K562 (cell line): ENCODE measurements around the gene DNAJA1. TPM values are rescaled to one million over a fixed set of nuclear protein-coding genes. Genes with fewer than 3 reads are reported as not detected.

Source experiments
- CTBP1 ChIP-seq: fragments of 450-650 bp; IDR thresholded peaks from 2 replicates; pipeline ENCODE4 v1.6.1; 2016; ENCODE audit warnings: borderline replicate concordance
- HDAC2 ChIP-seq: fragments of 450-650 bp; IDR thresholded peaks from 2 replicates; pipeline ENCODE4 v1.6.1; 2016; ENCODE audit warnings: mild to moderate bottlenecking
- IRF2 ChIP-seq: sonication (generic); formaldehyde crosslinking; IDR thresholded peaks from 2 replicates; pipeline ENCODE4 v1.8.1; 2022; ENCODE audit warnings: mild to moderate bottlenecking, missing genetic modification reagents
- LCOR ChIP-seq: sonication (generic); formaldehyde crosslinking; IDR thresholded peaks from 2 replicates; pipeline ENCODE4 v1.8.0; 2022; ENCODE audit warnings: mild to moderate bottlenecking, missing genetic modification reagents
- NR4A1 ChIP-seq, 2 experiments: fragments of 250-450 bp in 1 of 2; fragments of 450-650 bp in 1 of 2; sonication (Bioruptor Pico) in 1 of 2; IDR thresholded peaks; 2 replicates each; pipeline versions ENCODE4 v1.4.0 to v1.6.1; 2016 to 2020; ENCODE audit warnings: mild to moderate bottlenecking in 2 of 2, missing compliant biosample characterization in 1 of 2, missing genetic modification characterization in 1 of 2, moderate library complexity in 1 of 2
- PYGO2 ChIP-seq: fragments of 450-650 bp; IDR thresholded peaks from 2 replicates; pipeline ENCODE4 v1.6.1; 2016; ENCODE audit warnings: mild to moderate bottlenecking, missing genetic modification characterization, moderate library complexity, missing compliant biosample characterization
- RFX7 ChIP-seq: fragments of 250-450 bp; sonication (Bioruptor Pico); IDR thresholded peaks from 2 replicates; pipeline ENCODE4 v1.5.1; 2021; ENCODE audit warnings: mild to moderate bottlenecking
- SLC30A9 ChIP-seq: fragments of 250-450 bp; sonication (Bioruptor Pico); IDR thresholded peaks from 2 replicates; pipeline ENCODE4 v1.8.0; 2022; ENCODE audit warnings: mild to moderate bottlenecking, moderate library complexity
- ZC3H4 ChIP-seq: sonication (generic); formaldehyde crosslinking; IDR thresholded peaks from 2 replicates; pipeline ENCODE4 v1.9.0; 2021; ENCODE audit warnings: missing genetic modification reagents, borderline replicate concordance
- ZNF24 ChIP-seq: fragments of 450-650 bp; IDR thresholded peaks from 2 replicates; pipeline ENCODE4 v1.6.1; 2016
- ZNF695 ChIP-seq: fragments of 450-650 bp; formaldehyde crosslinking; IDR thresholded peaks from 2 replicates; pipeline ENCODE4 v1.4.0; 2020; ENCODE audit warnings: mild to moderate bottlenecking, moderate library complexity
- ZNF76 ChIP-seq: fragments of 250-450 bp; sonication (Bioruptor Pico); IDR thresholded peaks from 2 replicates; pipeline ENCODE4 v1.4.0; 2020; ENCODE audit warnings: mild to moderate bottlenecking, moderate library complexity, borderline replicate concordance
- polyA plus RNA-seq, 8 experiments: library from polyadenylated mRNA; depleted of rRNA in 4 of 8; stranded (reverse) in 5 of 8; unstranded in 3 of 8; fragments of >200 nt; fragmentation: Nextera tagmentation in 2 of 8; fragmentation: Illumina TruSeq in 1 of 8; extraction: Ambion mirVana in 2 of 8; extraction: Trizol in 1 of 8; gene quantifications; 2 replicates each; pipeline versions ENCODE4 v1.2.1 to v1.2.3, GENCODE V29; 2011 to 2014; ENCODE audit warnings: inconsistent platforms in 1 of 8, missing spikeins in 1 of 8
- total RNA-seq, 7 experiments: library from RNA; depleted of rRNA in 6 of 7; stranded (reverse); fragments of >200 nt in 6 of 7; fragmentation: Illumina TruSeq in 2 of 7; extraction: Trizol in 2 of 7; gene quantifications; 2 replicates each; pipeline versions ENCODE4 v1.2.1 to v1.2.3, GENCODE V29; 2011 to 2021; ENCODE audit warnings: low replicate concordance in 1 of 7
- TF ChIP-seq, protein P1 (sequence below): fragments of 450-650 bp; IDR thresholded peaks from 2 replicates; pipeline ENCODE4 v1.6.1; 2017; ENCODE audit warnings: mild to moderate bottlenecking, moderate library complexity
- TF ChIP-seq, protein P2 (sequence below): IDR thresholded peaks from 3 replicates; pipeline ENCODE4 v1.6.1; 2011; ENCODE audit warnings: borderline replicate concordance, mild to moderate bottlenecking; ENCODE audit not compliant: insufficient read length, insufficient read depth
- TF ChIP-seq, protein P3 (sequence below), 3 experiments: IDR thresholded peaks in 2 of 3; conservative IDR thresholded peaks in 1 of 3; 2 replicates each; pipeline ENCODE4 v1.5.1; 2011 to 2012; ENCODE audit warnings: low read length in 3 of 3, mild to moderate bottlenecking in 3 of 3, control low read depth in 2 of 3, improper control_type of control experiment in 1 of 3, inconsistent platforms in 1 of 3, low read depth in 1 of 3, mixed read lengths in 1 of 3, moderate library complexity in 1 of 3; ENCODE audit not compliant: insufficient read depth in 2 of 3
- TF ChIP-seq, protein P4 (sequence below): fragments of 250-450 bp; sonication (Bioruptor Pico); IDR thresholded peaks from 2 replicates; pipeline ENCODE4 v1.9.0; 2021; ENCODE audit warnings: mild to moderate bottlenecking, inconsistent platforms
- TF ChIP-seq, protein P5 (sequence below): fragments of 450-650 bp; IDR thresholded peaks from 2 replicates; pipeline ENCODE4 v1.7.0; 2016; ENCODE audit warnings: borderline replicate concordance

The DNAJA1 gene
- total and polyA plus RNA-seq, 9 of the 15 experiments (the other 6 are each of a cell fraction or from before 2014, with no cell fraction given): 109 to 359 (median 175) TPM

DNA sequence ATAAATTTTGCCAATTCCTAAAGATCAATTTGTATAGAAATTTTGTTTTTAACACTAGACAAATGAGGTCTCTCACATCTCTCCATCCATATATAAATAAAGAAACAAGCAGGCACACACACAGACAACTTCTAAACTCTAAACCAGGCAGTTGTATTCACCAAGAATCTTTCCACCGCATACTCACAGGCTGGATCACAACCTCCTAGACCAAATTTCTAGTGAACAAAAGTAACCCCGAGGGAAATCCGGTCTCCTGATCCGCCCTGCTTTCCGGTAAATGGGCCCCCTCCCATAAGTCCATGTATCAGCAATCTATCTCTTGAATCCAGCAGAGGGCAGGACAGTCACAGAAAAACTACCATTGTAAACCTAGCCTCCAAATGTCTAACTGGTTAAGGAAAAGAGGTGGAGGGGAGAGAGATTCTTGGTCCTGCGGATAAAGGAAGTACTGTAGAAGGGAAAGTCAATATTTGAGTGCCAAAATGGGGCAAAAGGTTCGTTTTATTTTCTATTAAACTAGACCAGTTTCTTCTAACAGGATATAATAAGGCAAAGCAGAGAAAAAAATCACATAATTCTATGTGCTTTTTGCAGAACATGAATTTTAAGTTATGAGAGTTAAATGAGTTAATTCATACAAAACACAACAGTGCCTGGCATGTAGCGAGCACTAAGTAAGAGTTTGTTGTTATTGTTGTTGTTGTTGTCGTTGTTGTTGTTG, 56.2 kb downstream of the DNAJA1 start (continued):
- TF ChIP-seq ZC3H4 (no peak), PYGO2 (tag) (no peak), ZNF695 (CRISPR knock-in tag) (no peak), IRF2 (CRISPR knock-in tag) (no peak), LCOR (CRISPR knock-in tag) (no peak), ZNF24 (no peak), RFX7 (CRISPR knock-in tag) (no peak), SLC30A9 (CRISPR knock-in tag) (no peak), NR4A1 (CRISPR knock-in tag; IDR thresholded peaks at IDR 0.05) (no peak), NR4A1 (tag; IDR thresholded peaks at IDR 0.05) (no peak), HDAC2 (no peak), CTBP1 (peak; percentile 18; the same call in 1 of the 2 replicates), ZNF76 (CRISPR knock-in tag) (no peak)
- TF ChIP-seq, protein P1, sequence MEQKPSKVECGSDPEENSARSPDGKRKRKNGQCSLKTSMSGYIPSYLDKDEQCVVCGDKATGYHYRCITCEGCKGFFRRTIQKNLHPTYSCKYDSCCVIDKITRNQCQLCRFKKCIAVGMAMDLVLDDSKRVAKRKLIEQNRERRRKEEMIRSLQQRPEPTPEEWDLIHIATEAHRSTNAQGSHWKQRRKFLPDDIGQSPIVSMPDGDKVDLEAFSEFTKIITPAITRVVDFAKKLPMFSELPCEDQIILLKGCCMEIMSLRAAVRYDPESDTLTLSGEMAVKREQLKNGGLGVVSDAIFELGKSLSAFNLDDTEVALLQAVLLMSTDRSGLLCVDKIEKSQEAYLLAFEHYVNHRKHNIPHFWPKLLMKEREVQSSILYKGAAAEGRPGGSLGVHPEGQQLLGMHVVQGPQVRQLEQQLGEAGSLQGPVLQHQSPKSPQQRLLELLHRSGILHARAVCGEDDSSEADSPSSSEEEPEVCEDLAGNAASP: no peak
- TF ChIP-seq, protein P2, sequence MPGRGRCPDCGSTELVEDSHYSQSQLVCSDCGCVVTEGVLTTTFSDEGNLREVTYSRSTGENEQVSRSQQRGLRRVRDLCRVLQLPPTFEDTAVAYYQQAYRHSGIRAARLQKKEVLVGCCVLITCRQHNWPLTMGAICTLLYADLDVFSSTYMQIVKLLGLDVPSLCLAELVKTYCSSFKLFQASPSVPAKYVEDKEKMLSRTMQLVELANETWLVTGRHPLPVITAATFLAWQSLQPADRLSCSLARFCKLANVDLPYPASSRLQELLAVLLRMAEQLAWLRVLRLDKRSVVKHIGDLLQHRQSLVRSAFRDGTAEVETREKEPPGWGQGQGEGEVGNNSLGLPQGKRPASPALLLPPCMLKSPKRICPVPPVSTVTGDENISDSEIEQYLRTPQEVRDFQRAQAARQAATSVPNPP: no peak
- TF ChIP-seq, protein P3, sequence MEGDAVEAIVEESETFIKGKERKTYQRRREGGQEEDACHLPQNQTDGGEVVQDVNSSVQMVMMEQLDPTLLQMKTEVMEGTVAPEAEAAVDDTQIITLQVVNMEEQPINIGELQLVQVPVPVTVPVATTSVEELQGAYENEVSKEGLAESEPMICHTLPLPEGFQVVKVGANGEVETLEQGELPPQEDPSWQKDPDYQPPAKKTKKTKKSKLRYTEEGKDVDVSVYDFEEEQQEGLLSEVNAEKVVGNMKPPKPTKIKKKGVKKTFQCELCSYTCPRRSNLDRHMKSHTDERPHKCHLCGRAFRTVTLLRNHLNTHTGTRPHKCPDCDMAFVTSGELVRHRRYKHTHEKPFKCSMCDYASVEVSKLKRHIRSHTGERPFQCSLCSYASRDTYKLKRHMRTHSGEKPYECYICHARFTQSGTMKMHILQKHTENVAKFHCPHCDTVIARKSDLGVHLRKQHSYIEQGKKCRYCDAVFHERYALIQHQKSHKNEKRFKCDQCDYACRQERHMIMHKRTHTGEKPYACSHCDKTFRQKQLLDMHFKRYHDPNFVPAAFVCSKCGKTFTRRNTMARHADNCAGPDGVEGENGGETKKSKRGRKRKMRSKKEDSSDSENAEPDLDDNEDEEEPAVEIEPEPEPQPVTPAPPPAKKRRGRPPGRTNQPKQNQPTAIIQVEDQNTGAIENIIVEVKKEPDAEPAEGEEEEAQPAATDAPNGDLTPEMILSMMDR (IDR thresholded peaks at IDR 0.05 in 2 of 3, conservative IDR thresholded peaks at IDR 0.05 in 1 of 3; ENCODE audit: insufficient read depth in 2 of 3, low read depth in 1 of 3, low read length in 3 of 3): peak; percentile 69 to 81 (median 76)
- TF ChIP-seq, protein P4, sequence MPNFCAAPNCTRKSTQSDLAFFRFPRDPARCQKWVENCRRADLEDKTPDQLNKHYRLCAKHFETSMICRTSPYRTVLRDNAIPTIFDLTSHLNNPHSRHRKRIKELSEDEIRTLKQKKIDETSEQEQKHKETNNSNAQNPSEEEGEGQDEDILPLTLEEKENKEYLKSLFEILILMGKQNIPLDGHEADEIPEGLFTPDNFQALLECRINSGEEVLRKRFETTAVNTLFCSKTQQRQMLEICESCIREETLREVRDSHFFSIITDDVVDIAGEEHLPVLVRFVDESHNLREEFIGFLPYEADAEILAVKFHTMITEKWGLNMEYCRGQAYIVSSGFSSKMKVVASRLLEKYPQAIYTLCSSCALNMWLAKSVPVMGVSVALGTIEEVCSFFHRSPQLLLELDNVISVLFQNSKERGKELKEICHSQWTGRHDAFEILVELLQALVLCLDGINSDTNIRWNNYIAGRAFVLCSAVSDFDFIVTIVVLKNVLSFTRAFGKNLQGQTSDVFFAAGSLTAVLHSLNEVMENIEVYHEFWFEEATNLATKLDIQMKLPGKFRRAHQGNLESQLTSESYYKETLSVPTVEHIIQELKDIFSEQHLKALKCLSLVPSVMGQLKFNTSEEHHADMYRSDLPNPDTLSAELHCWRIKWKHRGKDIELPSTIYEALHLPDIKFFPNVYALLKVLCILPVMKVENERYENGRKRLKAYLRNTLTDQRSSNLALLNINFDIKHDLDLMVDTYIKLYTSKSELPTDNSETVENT (CRISPR knock-in tag): no peak
- TF ChIP-seq, protein P5, sequence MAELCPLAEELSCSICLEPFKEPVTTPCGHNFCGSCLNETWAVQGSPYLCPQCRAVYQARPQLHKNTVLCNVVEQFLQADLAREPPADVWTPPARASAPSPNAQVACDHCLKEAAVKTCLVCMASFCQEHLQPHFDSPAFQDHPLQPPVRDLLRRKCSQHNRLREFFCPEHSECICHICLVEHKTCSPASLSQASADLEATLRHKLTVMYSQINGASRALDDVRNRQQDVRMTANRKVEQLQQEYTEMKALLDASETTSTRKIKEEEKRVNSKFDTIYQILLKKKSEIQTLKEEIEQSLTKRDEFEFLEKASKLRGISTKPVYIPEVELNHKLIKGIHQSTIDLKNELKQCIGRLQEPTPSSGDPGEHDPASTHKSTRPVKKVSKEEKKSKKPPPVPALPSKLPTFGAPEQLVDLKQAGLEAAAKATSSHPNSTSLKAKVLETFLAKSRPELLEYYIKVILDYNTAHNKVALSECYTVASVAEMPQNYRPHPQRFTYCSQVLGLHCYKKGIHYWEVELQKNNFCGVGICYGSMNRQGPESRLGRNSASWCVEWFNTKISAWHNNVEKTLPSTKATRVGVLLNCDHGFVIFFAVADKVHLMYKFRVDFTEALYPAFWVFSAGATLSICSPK: no peak
